Lung (tissue), 12 donors: ENCODE data around the gene CEBPZ. TPM values are rescaled to one million over a fixed set of nuclear protein-coding genes. Genes with fewer than 3 reads are reported as not detected.

Source experiments
- ATAC-seq: fragments of 200-7000 bp; cut with Tn5 transposase; one replicate; pipeline ENCODE4 v1.9.1; 2020; ENCODE audit warnings: moderate number of reproducible peaks; ENCODE audit not compliant: insufficient read depth, low FRiP score
- DNase-seq, 3 donors: peaks; one replicate each; pipeline ENCODE4 v3.0.0-alpha.2; 2013 to 2017
- H3K27ac ChIP-seq, 2 donors: one replicate each; pipeline ENCODE4 v1.5.1; 2013; ENCODE audit warnings: mild to moderate bottlenecking in 2 of 2, moderate library complexity in 2 of 2, control low read depth in 1 of 2, inconsistent platforms in 1 of 2, low read depth in 1 of 2, low read length in 1 of 2
- H3K27me3 ChIP-seq, 3 donors: one replicate each; pipeline ENCODE4 v1.5.1; 2013; ENCODE audit warnings: low read length in 2 of 3; ENCODE audit not compliant: control insufficient read depth in 3 of 3, insufficient read depth in 3 of 3
- H3K36me3 ChIP-seq, 4 donors: one replicate each; pipeline ENCODE4 v1.5.1; 2013; ENCODE audit warnings: low read length in 4 of 4, mild to moderate bottlenecking in 1 of 4, moderate library complexity in 1 of 4; ENCODE audit not compliant: control insufficient read depth in 4 of 4, insufficient read depth in 4 of 4
- H3K4me1 ChIP-seq, 5 donors: one replicate each; pipeline ENCODE4 v1.5.1; 2013; ENCODE audit warnings: low read length in 5 of 5, mild to moderate bottlenecking in 2 of 5, moderate library complexity in 1 of 5; ENCODE audit not compliant: control insufficient read depth in 5 of 5, insufficient read depth in 5 of 5
- H3K4me3 ChIP-seq: one replicate; pipeline ENCODE4 v1.5.1; 2013; ENCODE audit warnings: mild to moderate bottlenecking, control low read depth, moderate library complexity
- H3K9ac ChIP-seq, 2 donors: one replicate each; pipeline ENCODE4 v1.5.1; 2013; ENCODE audit warnings: low read length in 2 of 2, control low read depth in 1 of 2; ENCODE audit not compliant: insufficient read depth in 1 of 2
- H3K9me3 ChIP-seq, 4 donors: one replicate each; pipeline ENCODE4 v1.5.1; 2013; ENCODE audit warnings: low read length in 3 of 4, mild to moderate bottlenecking in 1 of 4, moderate library complexity in 1 of 4; ENCODE audit not compliant: control insufficient read depth in 4 of 4, insufficient read depth in 3 of 4
- CTCF ChIP-seq: IDR thresholded peaks from 2 replicates; pipeline ENCODE4 v1.5.1; 2012; ENCODE audit warnings: mild to moderate bottlenecking; ENCODE audit errors: control extremely low read depth, extremely low read depth
- WGBS, 2 donors: extraction: QIAGEN DNeasy Blood & Tissue Kit; methylation state at CpG; one replicate each; pipeline ENCODE4 v1.1.7; 2013; 5-methylcytosine and 5-hydroxymethylcytosine counted together
- polyA plus RNA-seq, 2 donors: library from polyadenylated mRNA; stranded (reverse); fragments of 200-250 nt; gene quantifications; one replicate each; pipeline ENCODE4 v1.2.1, GENCODE V29; 2013
- total RNA-seq, 2 donors: library from RNA; depleted of rRNA in 1 of 2; stranded (reverse); fragments of >200 nt in 1 of 2; gene quantifications; one replicate each; pipeline ENCODE4 v1.2.1, GENCODE V29; 2014 to 2021
- donor health status: control.
- donor health status: control.
- donor health status: Bipolar disorder and iron deficiency.
- donor health status: healthy.
- donor health status: DM: yes; HTN: yes; CAD: no.

The CEBPZ gene
- total and polyA plus RNA-seq, 4 donors, result 36.7 to 66.7 (median 45.0) TPM

DNA sequence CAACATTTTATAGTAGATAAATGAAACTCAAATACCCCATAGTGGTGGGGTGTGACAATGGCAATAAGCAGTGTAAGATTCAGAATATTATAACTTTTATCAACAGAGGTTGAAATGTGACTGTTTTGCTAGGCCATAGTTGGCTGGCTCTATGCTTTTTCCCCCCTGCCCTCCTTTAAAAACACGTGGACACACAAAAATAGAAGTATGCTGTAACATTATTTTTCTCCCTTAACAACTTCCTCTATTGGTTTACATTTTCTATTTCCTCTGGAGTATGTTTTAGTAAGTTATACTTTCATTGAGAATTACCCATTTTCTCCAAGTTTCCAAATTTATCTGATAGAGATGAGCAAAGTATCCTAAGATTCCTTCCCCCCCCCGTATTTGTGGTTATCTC is 31.1 kb upstream of the CEBPZ start:
- Histone ChIP-seq H3K4me1 (no peaks in the 10 kb centered on the region), H3K9ac (no peak overlapping the region), H3K9me3 (no peaks in the 10 kb centered on the region), H3K27me3 (no peaks in the 10 kb centered on the region), H3K27ac (no peak overlapping the region), H3K4me3 (no peak overlapping the region), H3K36me3 (peaks cover 0 to 14% (median 6%) of the 10 kb centered on the region in 4 donors)
- TF ChIP-seq CTCF, result no peak
- no peak for ATAC-seq
- no peak for DNase-seq
- WGBS, 2 donors, result 45 to 51% methylated on average over 2 of the region's 2 CpGs

DNA sequence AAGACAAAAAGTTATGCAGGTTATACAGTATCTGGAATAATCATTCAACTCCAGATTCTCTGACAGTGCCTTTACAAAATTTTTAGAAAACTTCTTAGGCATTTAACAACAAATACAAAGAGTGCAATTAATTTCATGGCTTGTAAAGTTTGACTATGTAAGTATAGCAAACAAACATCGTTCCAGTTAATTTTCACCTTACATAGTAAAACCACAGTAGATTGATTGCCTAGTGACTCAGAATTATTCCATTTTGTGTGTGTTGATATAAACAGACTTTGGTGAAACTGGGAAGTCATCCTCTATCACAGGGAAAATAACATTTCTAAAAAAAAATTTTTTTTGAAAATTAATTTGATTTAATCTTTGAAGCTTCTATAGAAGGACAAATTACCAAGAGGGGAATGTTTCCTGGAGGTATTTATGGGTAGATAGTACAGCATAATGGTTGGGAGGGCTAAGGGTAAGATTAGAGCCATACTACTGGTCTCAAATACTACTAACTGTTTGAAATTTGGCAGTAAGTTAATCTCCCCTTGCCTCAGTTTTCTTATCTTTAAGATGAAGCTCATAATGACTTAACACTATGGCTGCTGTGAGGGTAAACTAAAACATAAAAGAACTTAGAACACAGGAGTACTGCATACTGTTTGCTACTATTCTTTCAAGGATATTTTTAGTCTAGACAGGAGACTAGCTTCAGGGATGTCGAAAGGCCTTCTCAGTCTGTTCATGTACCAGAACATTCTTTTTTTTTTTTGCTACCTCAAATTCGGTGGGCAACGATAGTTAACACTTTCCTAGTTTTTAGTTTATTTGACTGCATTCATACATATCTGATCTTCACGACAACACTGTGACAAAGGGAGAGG is 19.7 kb upstream of the CEBPZ start:
- no peak for DNase-seq
- Histone ChIP-seq H3K9ac (no peak overlapping the region), H3K4me3 (no peak overlapping the region), H3K27me3 (no peaks in the 10 kb centered on the region), H3K27ac (no peak overlapping the region), H3K4me1 (no peaks in the 10 kb centered on the region), H3K9me3 (no peaks in the 10 kb centered on the region), H3K36me3 (peaks cover 10 to 51% (median 41%) of the 10 kb centered on the region in 4 donors)
- no peak for ATAC-seq
- 87 to 88% methylated on average over 5 of the region's 5 CpGs for WGBS, 2 donors
- no peak for TF ChIP-seq CTCF

DNA sequence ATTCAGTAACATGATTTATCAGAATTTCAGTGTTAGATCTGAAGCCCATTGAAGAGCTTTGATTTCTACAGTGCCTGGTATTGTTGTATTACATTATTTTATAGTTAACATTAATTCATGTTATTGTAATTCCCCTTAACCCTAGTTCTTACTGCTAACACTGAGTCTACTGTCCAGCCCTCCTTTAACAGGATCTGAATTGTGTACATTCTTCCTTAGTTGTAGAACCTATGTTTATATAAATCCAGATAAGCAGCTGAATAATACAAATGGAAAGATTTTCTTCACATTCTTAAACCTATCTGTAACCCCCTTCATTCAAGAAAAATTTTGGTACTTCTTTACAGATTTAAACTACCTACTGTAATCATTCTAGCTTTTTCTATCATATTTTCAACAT is 14.8 kb upstream of the CEBPZ start:
- Histone ChIP-seq H3K4me3 (no peak overlapping the region), H3K27me3 (no peaks in the 10 kb centered on the region), H3K4me1 (no peaks in the 10 kb centered on the region), H3K9ac (no peak overlapping the region), H3K9me3 (no peaks in the 10 kb centered on the region), H3K36me3 (peaks cover 8 to 52% (median 31%) of the 10 kb centered on the region in 4 donors), H3K27ac (no peak overlapping the region)
- no peak for TF ChIP-seq CTCF
- DNase-seq (no peak), ATAC-seq (no peak)
